ENCODE results near the gene REELD1. TPM values are rescaled to one million over a fixed set of nuclear protein-coding genes. Genes with fewer than 3 reads are reported as not detected.

The REELD1 gene
- total and polyA plus RNA-seq, 9 of the 15 experiments (the other 6 are each of a cell fraction or from before 2014, with no cell fraction given), result not detected

DNA sequence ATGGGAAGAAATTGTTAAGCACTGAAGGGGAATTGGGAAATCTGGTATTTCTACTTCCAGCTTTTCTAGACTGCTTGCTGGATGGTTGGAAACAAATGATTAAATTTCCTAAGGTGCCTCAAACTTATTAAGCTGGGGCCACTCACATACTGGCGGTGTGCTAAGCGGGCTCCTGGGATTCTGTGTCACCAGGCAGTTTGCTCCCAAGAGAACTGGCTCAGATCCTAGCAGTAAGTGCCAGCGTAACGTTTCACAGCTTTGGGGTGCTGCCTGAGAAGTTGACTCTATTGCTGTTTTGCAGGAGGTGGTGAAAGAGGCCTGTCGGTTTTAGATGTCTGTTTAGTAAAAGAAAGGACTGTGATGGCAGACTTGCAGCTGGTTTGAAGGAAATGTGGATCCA lies 6.9 kb upstream of the REELD1 start (continued):
- no peak for TF ChIP-seq RREB1 (CRISPR knock-in tag; IDR thresholded peaks at IDR 0.05)

DNA sequence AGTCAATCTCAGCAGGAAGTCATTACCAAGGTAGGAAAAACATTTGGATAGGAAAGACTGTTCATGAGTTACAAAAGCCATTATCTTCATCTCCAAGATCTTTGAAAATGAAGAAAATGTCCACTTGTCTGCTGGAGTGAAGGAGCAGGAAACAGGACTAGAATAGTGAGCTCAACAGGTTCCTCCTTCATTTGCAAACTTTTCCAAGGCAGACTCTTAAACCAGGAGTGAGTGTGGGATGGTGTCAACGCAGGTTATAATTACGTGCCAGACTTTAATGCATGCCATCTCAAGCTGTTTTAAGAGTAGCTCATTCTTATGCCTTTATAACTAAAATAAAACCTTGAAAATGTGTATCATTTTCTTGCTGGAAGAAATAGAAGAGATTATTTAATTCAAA lies 3.4 kb upstream of the REELD1 start:
- no peak overlapping the region for H3K27ac ChIP-seq (ENCODE audit: extremely low read depth, low read depth, low read length)
- no peaks in the 10 kb centered on the region for H3K4me1 ChIP-seq (replicated peaks in 1 of 2; ENCODE audit: control insufficient read depth in 2 of 2, insufficient read depth in 2 of 2, low read length in 2 of 2)
- DNase-seq (ENCODE audit: extremely low read depth in 1 of 4, low spot score in 3 of 4) (no peak), ATAC-seq (no peak), FAIRE-seq (no peak)
- no TSS peak for BruUV-seq (replicated peaks)
- no peak overlapping the region for H3K4me2 ChIP-seq (ENCODE audit: insufficient read depth, low read length)
- peaks cover 19 to 27% of the 10 kb centered on the region in 2 experiments; a peak in 4 of 5 replicates for H3K27me3 ChIP-seq (ENCODE audit: control insufficient read depth in 2 of 2, insufficient read depth in 2 of 2, low read length in 2 of 2)
- H3K9me3 ChIP-seq (replicated peaks; ENCODE audit: control insufficient read depth, insufficient read depth, low read depth, low read length), result no peaks in the 10 kb centered on the region
- CTCF ChIA-PET (ENCODE audit: low intra/inter-chr PET ratio), result no interaction called here
- WGBS (ENCODE audit: insufficient coverage, low coverage, missing lambda C conversion rate), result 0% methylated on average over 2 of the region's 2 CpGs
- POLR2A ChIA-PET, result no interaction called here
- intact Hi-C loops (cut with micrococcal nuclease) (no loop called here), in situ Hi-C loops (cut with MboI) (no loop called here)
- H3K9me1 ChIP-seq (ENCODE audit: control insufficient read depth, insufficient read depth, low read length), result no peaks in the 10 kb centered on the region
- H3K36me3 ChIP-seq (ENCODE audit: control insufficient read depth, insufficient read depth, low read length), result no peaks in the 10 kb centered on the region
- H3K9ac ChIP-seq (ENCODE audit: insufficient read depth in 1 of 2, low read depth in 2 of 2, low read length in 2 of 2), result no peak overlapping the region
- H4K20me1 ChIP-seq (replicated peaks; ENCODE audit: control insufficient read depth, insufficient read depth, low read length), result no peaks in the 10 kb centered on the region
- H2AFZ ChIP-seq (ENCODE audit: low read depth, low read length), result no peak overlapping the region
- no peaks in the 10 kb centered on the region for H3K79me2 ChIP-seq (ENCODE audit: control insufficient read depth, insufficient read depth, low read length)
- H3K4me3 ChIP-seq, result no peak overlapping the region
- TF ChIP-seq NCOA6 (IDR thresholded peaks at IDR 0.05) (no peak), PBX2 (CRISPR knock-in tag; IDR thresholded peaks at IDR 0.05; ENCODE audit: low read depth) (no peak), PBX2 (tag; conservative IDR thresholded peaks at IDR 0.05; ENCODE audit: low read depth) (no peak), ESRRA (IDR thresholded peaks at IDR 0.05; ENCODE audit: borderline replicate concordance, low read depth) (no peak), XRCC3 (IDR thresholded peaks at IDR 0.05) (no peak), TRIM25 (IDR thresholded peaks at IDR 0.05; ENCODE audit: borderline replicate concordance) (no peak), CGGBP1 (CRISPR knock-in tag; IDR thresholded peaks at IDR 0.05) (no peak), TCF7 (IDR thresholded peaks at IDR 0.05; ENCODE audit: borderline replicate concordance) (no peak), RAD51 (IDR thresholded peaks at IDR 0.05; ENCODE audit: borderline replicate concordance, low read depth) (no peak)
- TF ChIP-seq, protein P1, sequence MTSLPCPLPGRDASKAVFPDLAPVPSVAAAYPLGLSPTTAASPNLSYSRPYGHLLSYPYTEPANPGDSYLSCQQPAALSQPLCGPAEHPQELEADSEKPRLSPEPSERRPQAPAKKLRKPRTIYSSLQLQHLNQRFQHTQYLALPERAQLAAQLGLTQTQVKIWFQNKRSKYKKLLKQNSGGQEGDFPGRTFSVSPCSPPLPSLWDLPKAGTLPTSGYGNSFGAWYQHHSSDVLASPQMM (CRISPR knock-in tag; IDR thresholded peaks at IDR 0.05), result no peak

Data from K562 (cell line).